Pancreas (tissue), 10 donors: ENCODE data around the gene SLC25A3. TPM values are rescaled to one million over a fixed set of nuclear protein-coding genes. Genes with fewer than 3 reads are reported as not detected.
A peak's percentile ranks its signal among the peaks of the same experiment; 100 is the strongest.
"Not testable (repeated sequence)": the region's sequence is repeated elsewhere in the genome, so short reads cannot be mapped to it uniquely, and the experiment has no call there.

ENCODE experiments used
- ATAC-seq, 4 donors: fragments of 200-7000 bp; cut with Tn5 transposase; one replicate each; pipeline versions ENCODE4 v1.8.0 to v1.9.1; 2020; ENCODE audit warnings: mild to moderate bottlenecking in 4 of 4, moderate library complexity in 4 of 4
- DNase-seq, 6 donors: peaks; one replicate each; pipeline ENCODE4 v3.0.0-alpha.2; 2020
- FAIRE-seq: peaks from 2 replicates; lab custom pipeline; 2012; peaks lifted over from hg19 to GRCh38; lab: Jason Lieb, UNC
- H3K27ac ChIP-seq, 4 donors: fragments of 200-600 bp; sonication (generic); 1 replicate in 3 of 4; 2 replicates in 1 of 4; pipeline versions ENCODE4 v1.5.0 to v1.8.0; 2020
- H3K27me3 ChIP-seq, 4 donors: fragments of 200-600 bp; one replicate each; pipeline ENCODE4 v1.8.0; 2021
- H3K36me3 ChIP-seq, 3 donors: fragments of 200-600 bp; sonication (generic) in 1 of 3; one replicate each; pipeline versions ENCODE4 v1.5.0 to v1.8.0; 2020 to 2021
- H3K4me1 ChIP-seq, 3 donors: fragments of 200-600 bp; one replicate each; pipeline ENCODE4 v1.8.0; 2021
- H3K4me3 ChIP-seq, 4 donors: fragments of 200-600 bp; sonication (generic) in 2 of 4; one replicate each; pipeline versions ENCODE4 v1.5.0 to v1.8.0; 2020 to 2021
- H3K9me3 ChIP-seq, 4 donors: fragments of 200-600 bp; one replicate each; pipeline ENCODE4 v1.8.0; 2021
- WGBS, 2 donors: extraction: QIAGEN DNeasy Blood & Tissue Kit; methylation state at CpG; one replicate each; pipeline ENCODE4 v1.1.7; 2013; 5-methylcytosine and 5-hydroxymethylcytosine counted together
- intact Hi-C, 3 donors: fragments of 100-400 bp; cut with DNase I; formaldehyde crosslinking; loops; one replicate each; pipeline versions ENCODE4 v1.11.1 to v1.14.2; 2022
- polyA plus RNA-seq, 2 donors: library from polyadenylated mRNA; stranded (reverse); fragments of 200-250 nt; gene quantifications; one replicate each; pipeline ENCODE4 v1.2.3, GENCODE V29; 2013
- total RNA-seq, 6 donors: library from RNA; stranded (reverse); fragmentation: NEBNext Ultra II Directional in 4 of 6; extraction: Animal tissue kit (Norgen Biotek cat#: 25700) in 4 of 6; gene quantifications; one replicate each; pipeline versions ENCODE4 v1.2.1 to v1.2.4, GENCODE V29; 2021 to 2023
- TF ChIP-seq, protein P1 (sequence below), 4 donors: fragments of 200-600 bp; sonication (generic) in 3 of 4; IDR thresholded peaks; one replicate each; pipeline versions ENCODE4 v1.5.0 to v1.8.0; 2021; ENCODE audit warnings: antibody characterized with exemption in 4 of 4
- donor health status: healthy with polysubstance abuse.
- donor health status: DM: no; HTN: no; CAD: no; lungs with moderate emphysema.
- donor health status: DM: no; HTN: no; CAD: no.
- donor health status: control.
- donor health status: control.
- donor health status: Bipolar disorder and iron deficiency.
- donor health status: DM: yes; HTN: yes; CAD: no.
- donor health status: DM: no; HTN: no; CAD: no.
- donor health status: DM: no; HTN: no; CAD: no.
- donor health status: DM: yes; HTN: yes; CAD: no.

The SLC25A3 gene
- total and polyA plus RNA-seq, 8 donors, result 133 to 343 (median 238) TPM

DNA sequence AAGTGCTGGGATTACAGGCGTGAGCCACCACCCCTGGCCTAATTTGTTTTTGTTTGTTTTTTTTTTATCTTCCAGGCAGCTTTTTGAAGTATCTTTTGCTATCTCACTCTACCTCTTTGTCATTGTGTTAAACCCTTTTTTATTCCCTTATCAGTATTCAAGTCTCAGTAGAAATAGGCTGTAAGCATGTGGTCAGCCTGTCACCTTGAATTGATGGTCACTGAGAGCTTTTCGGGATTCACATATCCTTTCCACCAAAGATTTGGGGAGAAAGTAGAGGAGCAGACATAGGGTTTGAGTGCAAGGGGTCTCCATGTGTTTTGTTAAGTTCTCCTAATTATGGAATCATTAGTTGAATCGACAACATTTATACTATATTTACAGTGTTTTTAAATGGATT is 41.7 kb upstream of the SLC25A3 start:
- no peaks in the 10 kb centered on the region for H3K27me3 ChIP-seq
- ATAC-seq, result no peak
- TF ChIP-seq, protein P1, sequence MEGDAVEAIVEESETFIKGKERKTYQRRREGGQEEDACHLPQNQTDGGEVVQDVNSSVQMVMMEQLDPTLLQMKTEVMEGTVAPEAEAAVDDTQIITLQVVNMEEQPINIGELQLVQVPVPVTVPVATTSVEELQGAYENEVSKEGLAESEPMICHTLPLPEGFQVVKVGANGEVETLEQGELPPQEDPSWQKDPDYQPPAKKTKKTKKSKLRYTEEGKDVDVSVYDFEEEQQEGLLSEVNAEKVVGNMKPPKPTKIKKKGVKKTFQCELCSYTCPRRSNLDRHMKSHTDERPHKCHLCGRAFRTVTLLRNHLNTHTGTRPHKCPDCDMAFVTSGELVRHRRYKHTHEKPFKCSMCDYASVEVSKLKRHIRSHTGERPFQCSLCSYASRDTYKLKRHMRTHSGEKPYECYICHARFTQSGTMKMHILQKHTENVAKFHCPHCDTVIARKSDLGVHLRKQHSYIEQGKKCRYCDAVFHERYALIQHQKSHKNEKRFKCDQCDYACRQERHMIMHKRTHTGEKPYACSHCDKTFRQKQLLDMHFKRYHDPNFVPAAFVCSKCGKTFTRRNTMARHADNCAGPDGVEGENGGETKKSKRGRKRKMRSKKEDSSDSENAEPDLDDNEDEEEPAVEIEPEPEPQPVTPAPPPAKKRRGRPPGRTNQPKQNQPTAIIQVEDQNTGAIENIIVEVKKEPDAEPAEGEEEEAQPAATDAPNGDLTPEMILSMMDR (IDR thresholded peaks at IDR 0.05), result no peak
- no peaks in the 10 kb centered on the region for H3K4me1 ChIP-seq
- H3K27ac ChIP-seq, result no peak overlapping the region
- H3K4me3 ChIP-seq, result no peak overlapping the region
- H3K36me3 ChIP-seq, result peaks cover 0 to 22% (median 7%) of the 10 kb centered on the region in 3 donors
- no peak for DNase-seq
- intact Hi-C loops, result no loop called here
- H3K9me3 ChIP-seq, result no peaks in the 10 kb centered on the region
- no peak for FAIRE-seq
- WGBS, 2 donors, result 91 to 96% methylated on average over 3 of the region's 3 CpGs

DNA sequence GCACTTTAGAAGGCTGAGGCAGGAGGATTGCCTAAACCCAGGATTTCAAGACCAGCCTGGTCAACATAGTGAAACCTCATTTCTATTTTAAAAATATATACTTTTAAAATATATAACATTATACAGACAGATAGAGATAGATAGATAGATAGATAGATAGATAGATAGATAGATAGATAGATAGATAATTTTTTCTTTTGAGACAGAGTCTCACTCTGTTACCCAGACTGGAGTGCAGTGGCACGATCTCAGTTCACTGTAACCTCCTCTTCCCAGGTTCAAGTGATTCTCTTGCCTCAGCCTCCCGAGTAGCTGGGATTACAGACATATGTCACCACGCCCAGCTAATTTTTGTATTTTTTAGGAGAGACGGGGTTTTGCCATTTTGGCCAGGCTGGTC is 35.4 kb upstream of the SLC25A3 start:
- ATAC-seq, FAIRE-seq, H3K27ac ChIP-seq, intact Hi-C loops, H3K4me3 ChIP-seq, H3K36me3 ChIP-seq, H3K9me3 ChIP-seq, H3K4me1 ChIP-seq, DNase-seq, H3K27me3 ChIP-seq: not testable (repeated sequence)
- 84 to 97% methylated on average over 4 of the region's 4 CpGs for WGBS, 2 donors

DNA sequence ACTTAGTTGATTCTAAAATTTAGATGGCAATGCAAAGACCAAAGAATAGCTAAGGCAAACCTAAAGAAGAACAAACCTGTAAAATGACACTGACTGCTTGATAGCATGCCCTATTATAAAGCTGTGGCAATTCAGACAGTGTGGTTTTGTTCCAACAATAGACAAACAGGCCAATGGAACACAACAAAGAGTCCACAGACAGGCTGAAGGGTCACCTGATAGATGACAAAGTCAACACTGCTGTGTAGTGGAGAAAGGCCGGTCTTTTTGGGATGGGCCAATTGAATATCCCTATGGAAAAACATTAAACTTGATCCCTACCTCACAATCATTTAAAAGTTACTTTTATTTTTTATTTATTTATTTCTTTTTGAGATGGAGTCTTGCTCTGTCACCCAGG is 33.8 kb upstream of the SLC25A3 start:
- DNase-seq (no peak), FAIRE-seq (no peak), ATAC-seq (no peak)
- Histone ChIP-seq H3K4me3 (no peak overlapping the region), H3K4me1 (no peaks in the 10 kb centered on the region), H3K9me3 (no peaks in the 10 kb centered on the region), H3K27ac (no peak overlapping the region), H3K36me3 (no peaks in the 10 kb centered on the region), H3K27me3 (no peaks in the 10 kb centered on the region)
- TF ChIP-seq, protein P1 (IDR thresholded peaks at IDR 0.05), result no peak
- WGBS, 2 donors, result 52 to 88% methylated on average over 1 of the region's 1 CpG
- intact Hi-C loops, result no loop called here

DNA sequence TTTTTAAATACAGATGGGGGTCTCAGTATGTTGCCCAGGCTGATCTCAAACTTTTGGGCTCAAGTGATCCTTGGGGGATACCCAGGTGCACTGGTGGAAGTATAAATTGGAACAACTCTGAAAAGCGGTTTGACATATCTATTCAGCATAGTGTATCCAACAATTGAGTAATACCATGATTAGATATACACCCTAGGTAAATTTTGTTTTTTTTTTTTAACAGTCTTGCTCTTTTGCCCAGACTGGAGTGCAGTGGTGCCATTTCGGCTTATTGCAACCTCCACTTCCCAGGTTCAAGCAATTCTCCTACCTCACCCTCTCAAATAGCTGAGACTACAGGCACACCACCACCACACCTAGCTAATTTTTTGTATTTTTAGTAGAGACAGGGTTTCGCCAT is 31.6 kb upstream of the SLC25A3 start:
- no peak overlapping the region for H3K27ac ChIP-seq
- no peaks in the 10 kb centered on the region for H3K9me3 ChIP-seq
- WGBS, 2 donors, result 64 to 72% methylated on average over 3 of the region's 3 CpGs
- no peaks in the 10 kb centered on the region for H3K27me3 ChIP-seq
- intact Hi-C loops, result no loop called here
- FAIRE-seq (no peak), ATAC-seq (no peak), DNase-seq (no peak)
- H3K4me1 ChIP-seq, result no peaks in the 10 kb centered on the region
- TF ChIP-seq, protein P1 (IDR thresholded peaks at IDR 0.05), result no peak
- H3K4me3 ChIP-seq, result no peak overlapping the region
- H3K36me3 ChIP-seq, result no peaks in the 10 kb centered on the region

DNA sequence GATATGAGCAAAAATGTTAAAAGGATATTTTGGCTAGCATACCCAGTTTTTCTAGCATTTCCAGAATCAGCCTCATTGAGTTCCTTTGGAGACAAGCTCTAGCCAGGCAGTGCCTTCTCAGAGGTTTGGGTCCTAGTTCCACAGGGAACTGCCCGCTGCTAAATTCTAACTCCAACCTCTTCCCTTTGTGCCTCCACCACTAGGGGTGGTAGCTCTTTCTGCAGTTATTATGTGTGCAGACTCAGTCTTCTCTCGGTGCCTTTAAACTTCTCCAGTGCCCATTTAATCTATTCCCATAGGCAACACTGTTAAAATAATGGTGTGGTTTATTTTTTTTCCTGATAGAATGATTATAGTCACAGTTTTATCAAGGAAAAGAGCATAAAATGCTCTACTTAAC is 21.5 kb upstream of the SLC25A3 start:
- H3K9me3 ChIP-seq, result no peaks in the 10 kb centered on the region
- intact Hi-C loops, result loop anchor here in 1 of 3 donors (10.0 kb wide), 1 partner anchor 433 kb away; no protein-coding TSS in a partner anchor
- no peaks in the 10 kb centered on the region for H3K36me3 ChIP-seq
- ATAC-seq (peak in 1 of 4 donors; percentile 65), DNase-seq (no peak), FAIRE-seq (no peak)
- no peaks in the 10 kb centered on the region for H3K27me3 ChIP-seq
- no peak overlapping the region for H3K27ac ChIP-seq
- TF ChIP-seq, protein P1 (IDR thresholded peaks at IDR 0.05), result no peak
- H3K4me1 ChIP-seq, result no peaks in the 10 kb centered on the region
- H3K4me3 ChIP-seq, result no peak overlapping the region
- 53 to 64% methylated on average over 2 of the region's 2 CpGs for WGBS, 2 donors
